Putamen (tissue), 1 donor: ENCODE data around the gene EPYC.

Experiments
- DNase-seq: peaks from one replicate; pipeline ENCODE4 v3.0.0-alpha.2; 2016; ENCODE audit warnings: low spot score

EPYC gene

GRCh38 chr12:91004872-91005271, at the start of gene EPYC:
TSS of gene EPYC (minus strand) at chr12:91004972. CDS start at chr12:91002565, 2,407 bp downstream.
- DNase-seq = no peak

GRCh38 chr12:91053951-91054715, 49.4 kb upstream of the EPYC start:
- DNase-seq = no peak

- no peak for DNase-seq
Observed at GRCh38 chr12:91052026-91052425, 47.3 kb upstream of the EPYC start.

- DNase-seq = no peak
Observed at GRCh38 chr12:91044586-91044985, 39.8 kb upstream of the EPYC start.

- no peak for DNase-seq
Observed at GRCh38 chr12:91043408-91043807, 38.6 kb upstream of the EPYC start.

GRCh38 chr12:91040096-91040755, 35.5 kb upstream of the EPYC start:
- DNase-seq = no peak

- no peak for DNase-seq
Observed at GRCh38 chr12:91037276-91037675, 32.5 kb upstream of the EPYC start.

- DNase-seq = no peak
Observed at GRCh38 chr12:91033251-91033650, 28.5 kb upstream of the EPYC start.

- DNase-seq = no peak
Observed at GRCh38 chr12:91023326-91024004, 18.7 kb upstream of the EPYC start.

GRCh38 chr12:91021076-91021475, 16.3 kb upstream of the EPYC start:
- DNase-seq = no peak

- DNase-seq = no peak
Observed at GRCh38 chr12:91019455-91019854, 14.7 kb upstream of the EPYC start.

- DNase-seq = no peak
Observed at GRCh38 chr12:91017511-91018263, 12.9 kb upstream of the EPYC start.

GRCh38 chr12:91017043-91017442, 12.3 kb upstream of the EPYC start:
- no peak for DNase-seq

- no peak for DNase-seq
Observed at GRCh38 chr12:91009319-91009950, 4.7 kb upstream of the EPYC start.

- no peak for DNase-seq
Observed at GRCh38 chr12:91007531-91008290, 2.9 kb upstream of the EPYC start.

- DNase-seq = no peak
Observed at GRCh38 chr12:91003737-91004136, 1.0 kb downstream of the EPYC start.

GRCh38 chr12:91001306-91001705, 3.5 kb downstream of the EPYC start:
- no peak for DNase-seq

GRCh38 chr12:90999966-91000365, 4.8 kb downstream of the EPYC start:
- DNase-seq = no peak

GRCh38 chr12:90999527-90999926, 5.2 kb downstream of the EPYC start:
- DNase-seq = no peak

- no peak for DNase-seq
Observed at GRCh38 chr12:90995010-90995409, 9.8 kb downstream of the EPYC start.

GRCh38 chr12:90991952-90992465, 12.8 kb downstream of the EPYC start:
- DNase-seq = no peak
